KMS-11 (cell line): ENCODE results near the gene CHST13.

ENCODE experiments used
- H2AFZ ChIP-seq: fragments of 200-600 bp; sonication (generic); 2 replicates; pipeline ENCODE4 v1.6.1; 2016; ENCODE audit warnings: antibody characterized with exemption, mixed run types, low read depth
- H3K27ac ChIP-seq: fragments of 200-600 bp; sonication (generic); 2 replicates; pipeline ENCODE4 v1.6.1; 2016; ENCODE audit warnings: mild to moderate bottlenecking, mixed run types
- H3K27me3 ChIP-seq: fragments of 200-600 bp; sonication (generic); 2 replicates; pipeline ENCODE4 v1.6.1; 2017; ENCODE audit warnings: mild to moderate bottlenecking, low read depth, mixed run types, moderate library complexity; ENCODE audit not compliant: insufficient read depth
- H3K36me3 ChIP-seq: fragments of 200-600 bp; sonication (generic); 2 replicates; pipeline ENCODE4 v1.6.1; 2017; ENCODE audit warnings: mild to moderate bottlenecking, mixed run types; ENCODE audit not compliant: insufficient read depth
- H3K4me1 ChIP-seq: fragments of 200-600 bp; sonication (generic); 2 replicates; pipeline ENCODE4 v1.6.1; 2016; ENCODE audit warnings: mild to moderate bottlenecking, low read depth, mixed run types; ENCODE audit not compliant: poor library complexity, severe bottlenecking
- H3K4me2 ChIP-seq: fragments of 200-600 bp; sonication (generic); 2 replicates; pipeline ENCODE4 v1.7.0; 2016; ENCODE audit warnings: mild to moderate bottlenecking, mixed run types
- H3K4me3 ChIP-seq: fragments of 200-600 bp; sonication (generic); IDR thresholded peaks from 2 replicates; pipeline ENCODE4 v1.6.1; 2017; ENCODE audit warnings: low read depth, low read length, mixed read lengths; ENCODE audit not compliant: insufficient read depth
- H3K79me2 ChIP-seq: fragments of 200-600 bp; sonication (generic); 2 replicates; pipeline ENCODE4 v1.6.1; 2016; ENCODE audit warnings: low read depth, mixed run types; ENCODE audit not compliant: insufficient read depth
- H3K9ac ChIP-seq: fragments of 200-600 bp; sonication (generic); 2 replicates; pipeline ENCODE4 v1.6.1; 2016; ENCODE audit warnings: mild to moderate bottlenecking, mixed run types
- H4K20me1 ChIP-seq: fragments of 200-600 bp; sonication (generic); 2 replicates; pipeline ENCODE4 v1.6.1; 2016; ENCODE audit warnings: mild to moderate bottlenecking, mixed run types; ENCODE audit not compliant: insufficient read depth
- TF ChIP-seq, protein P1 (sequence below): fragments of 200-600 bp; sonication (generic); conservative IDR thresholded peaks from 2 replicates; pipeline ENCODE4 v1.6.1; 2017; ENCODE audit warnings: low read depth, mild to moderate bottlenecking, antibody characterized with exemption, low read length, moderate library complexity, mixed read lengths

The CHST13 gene

DNA sequence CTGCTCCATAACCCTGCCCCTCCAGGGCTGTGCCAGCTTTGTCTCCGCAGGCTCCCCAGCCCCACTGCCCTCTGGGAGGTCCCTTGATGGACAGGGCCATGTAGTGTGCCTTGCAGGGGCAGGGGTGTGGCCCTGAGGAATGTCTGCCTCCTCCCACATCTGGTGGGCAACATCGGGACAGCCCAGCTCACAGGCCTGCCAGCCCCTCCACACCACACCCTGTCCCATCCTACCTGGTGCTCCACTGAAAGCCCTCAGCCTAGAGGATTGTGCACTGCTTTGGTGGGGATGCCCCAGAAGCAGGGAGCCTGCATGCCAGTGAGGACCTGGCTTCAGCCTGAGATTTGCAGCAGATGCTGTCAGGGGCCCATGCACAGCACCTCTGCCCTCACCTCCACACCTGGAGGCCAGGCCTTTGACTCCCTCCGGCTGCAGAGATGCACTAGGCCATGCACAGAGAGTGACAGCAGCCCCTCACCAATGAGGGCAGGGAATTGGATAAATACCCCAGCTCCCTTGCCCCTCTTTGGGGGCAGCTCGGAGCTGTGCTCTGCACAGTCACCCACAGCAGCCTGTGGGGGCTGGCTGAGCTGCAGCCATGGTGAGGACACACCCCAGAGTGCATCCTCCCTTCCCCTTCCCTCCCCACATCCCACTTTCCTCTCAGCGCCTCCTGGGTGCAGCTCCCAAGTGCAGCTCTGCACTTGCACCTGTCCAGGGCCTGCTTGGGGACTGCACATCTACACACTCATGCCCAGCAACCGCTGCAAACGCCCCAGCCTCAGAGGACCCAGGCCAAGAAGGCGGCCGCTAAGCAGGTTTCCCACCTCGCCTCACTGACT, 32.1 kb downstream of the CHST13 start:
- H3K79me2 ChIP-seq, result no peaks in the 10 kb centered on the region
- H3K4me1 ChIP-seq, result no peaks in the 10 kb centered on the region
- no peak overlapping the region for H3K9ac ChIP-seq
- no peaks in the 10 kb centered on the region for H3K27me3 ChIP-seq
- no peak overlapping the region for H3K4me2 ChIP-seq
- no peak overlapping the region for H3K27ac ChIP-seq
- H3K36me3 ChIP-seq, result no peaks in the 10 kb centered on the region
- H2AFZ ChIP-seq, result no peak overlapping the region
- no peaks in the 10 kb centered on the region for H4K20me1 ChIP-seq
- no peak overlapping the region for H3K4me3 ChIP-seq
- TF ChIP-seq, protein P1, sequence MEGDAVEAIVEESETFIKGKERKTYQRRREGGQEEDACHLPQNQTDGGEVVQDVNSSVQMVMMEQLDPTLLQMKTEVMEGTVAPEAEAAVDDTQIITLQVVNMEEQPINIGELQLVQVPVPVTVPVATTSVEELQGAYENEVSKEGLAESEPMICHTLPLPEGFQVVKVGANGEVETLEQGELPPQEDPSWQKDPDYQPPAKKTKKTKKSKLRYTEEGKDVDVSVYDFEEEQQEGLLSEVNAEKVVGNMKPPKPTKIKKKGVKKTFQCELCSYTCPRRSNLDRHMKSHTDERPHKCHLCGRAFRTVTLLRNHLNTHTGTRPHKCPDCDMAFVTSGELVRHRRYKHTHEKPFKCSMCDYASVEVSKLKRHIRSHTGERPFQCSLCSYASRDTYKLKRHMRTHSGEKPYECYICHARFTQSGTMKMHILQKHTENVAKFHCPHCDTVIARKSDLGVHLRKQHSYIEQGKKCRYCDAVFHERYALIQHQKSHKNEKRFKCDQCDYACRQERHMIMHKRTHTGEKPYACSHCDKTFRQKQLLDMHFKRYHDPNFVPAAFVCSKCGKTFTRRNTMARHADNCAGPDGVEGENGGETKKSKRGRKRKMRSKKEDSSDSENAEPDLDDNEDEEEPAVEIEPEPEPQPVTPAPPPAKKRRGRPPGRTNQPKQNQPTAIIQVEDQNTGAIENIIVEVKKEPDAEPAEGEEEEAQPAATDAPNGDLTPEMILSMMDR, result no peak

DNA sequence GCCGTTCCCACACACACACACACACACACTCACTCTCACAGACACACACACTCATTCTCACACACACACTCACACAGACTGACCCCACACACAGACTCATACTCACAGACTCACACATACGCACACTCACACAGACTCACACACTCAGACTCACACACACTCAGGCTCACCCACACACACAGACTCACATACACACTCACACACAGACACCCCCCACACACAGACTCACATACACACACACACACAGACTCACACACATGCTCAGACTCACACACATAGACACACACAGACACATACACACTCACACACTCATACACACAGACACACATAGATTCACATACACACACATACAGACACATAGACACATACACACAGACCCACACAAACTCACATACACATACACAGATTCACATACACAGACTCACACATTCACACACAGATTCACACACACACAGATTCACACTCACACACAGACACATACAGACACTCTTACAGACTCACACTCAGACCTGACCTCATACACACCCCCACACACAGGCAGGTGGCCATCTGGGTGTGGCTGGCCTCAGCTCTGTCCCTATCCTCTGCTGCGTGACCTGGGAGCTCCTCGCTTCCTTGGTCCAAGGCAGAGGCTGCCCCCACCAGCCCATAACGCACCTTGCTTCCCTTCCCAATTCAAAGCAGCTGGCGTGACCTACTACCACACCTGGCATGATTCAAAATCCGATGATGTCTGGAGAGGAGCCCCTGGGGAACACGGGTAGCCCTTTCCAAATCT, 32.9 kb downstream of the CHST13 start:
- no peaks in the 10 kb centered on the region for H3K79me2 ChIP-seq
- TF ChIP-seq, protein P1, result no peak
- H3K4me2 ChIP-seq, result no peak overlapping the region
- no peak overlapping the region for H3K27ac ChIP-seq
- H3K4me3 ChIP-seq, result no peak overlapping the region
- no peaks in the 10 kb centered on the region for H3K4me1 ChIP-seq
- no peaks in the 10 kb centered on the region for H3K36me3 ChIP-seq
- no peak overlapping the region for H3K9ac ChIP-seq
- no peaks in the 10 kb centered on the region for H4K20me1 ChIP-seq
- no peaks in the 10 kb centered on the region for H3K27me3 ChIP-seq
- no peak overlapping the region for H2AFZ ChIP-seq

DNA sequence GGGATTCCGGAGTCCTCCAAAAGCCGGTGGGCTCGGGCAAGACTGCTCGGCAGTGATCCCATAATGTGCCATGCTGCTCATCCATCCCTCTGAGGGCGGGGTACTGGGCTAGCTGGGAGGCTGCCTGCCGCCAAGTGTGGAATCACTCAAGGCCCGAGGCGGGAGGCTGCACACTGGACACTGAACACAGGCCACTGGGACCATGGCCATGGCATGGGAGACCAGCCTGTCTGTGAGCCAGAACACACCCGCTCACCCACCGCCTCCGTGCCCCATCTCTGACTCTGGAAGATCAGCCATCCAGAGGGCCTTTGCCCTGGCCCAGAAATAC, 33.4 kb downstream of the CHST13 start:
- Histone ChIP-seq H3K4me2 (no peak overlapping the region), H3K36me3 (no peaks in the 10 kb centered on the region), H3K27me3 (no peaks in the 10 kb centered on the region), H3K27ac (no peak overlapping the region), H4K20me1 (no peaks in the 10 kb centered on the region), H3K9ac (no peak overlapping the region), H3K4me1 (no peaks in the 10 kb centered on the region), H2AFZ (no peak overlapping the region), H3K79me2 (no peaks in the 10 kb centered on the region), H3K4me3 (no peak overlapping the region)
- TF ChIP-seq, protein P1, result no peak

DNA sequence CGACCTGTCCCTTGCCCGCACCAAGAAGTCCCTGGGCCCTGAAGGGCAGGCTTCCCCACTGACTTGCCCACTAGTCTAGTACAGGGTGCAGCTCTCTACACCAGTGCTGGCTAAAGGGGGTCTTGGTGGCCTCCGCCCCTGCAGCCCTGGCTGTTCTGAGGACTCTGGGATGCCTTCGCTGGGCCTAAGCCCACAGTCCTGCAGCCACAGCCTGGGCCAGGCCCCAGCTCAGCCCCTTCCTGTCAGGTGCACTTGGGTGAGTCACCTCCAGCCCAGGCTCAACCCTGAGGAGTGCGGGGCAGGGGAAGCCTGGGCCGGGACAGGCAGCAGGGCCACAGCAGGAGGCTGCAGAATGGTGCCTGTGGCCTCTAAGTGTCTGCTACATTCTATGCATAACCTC, 33.8 kb downstream of the CHST13 start:
- Histone ChIP-seq H3K4me3 (no peak overlapping the region), H3K9ac (no peak overlapping the region), H3K79me2 (no peaks in the 10 kb centered on the region), H3K4me1 (no peaks in the 10 kb centered on the region), H3K27ac (no peak overlapping the region), H4K20me1 (no peaks in the 10 kb centered on the region), H3K36me3 (no peaks in the 10 kb centered on the region), H3K27me3 (no peaks in the 10 kb centered on the region), H3K4me2 (no peak overlapping the region), H2AFZ (no peak overlapping the region)
- TF ChIP-seq, protein P1, result no peak
